GM12878 (cell line): ENCODE measurements around the gene RTN3. TPM values are rescaled to one million over a fixed set of nuclear protein-coding genes. Genes with fewer than 3 reads are reported as not detected.
A peak's percentile ranks its signal among the peaks of the same experiment; 100 is the strongest.

ENCODE experiments used
- BCL11A ChIP-seq: IDR thresholded peaks from 2 replicates; pipeline ENCODE4 v1.6.1; 2011; ENCODE audit warnings: low read depth, low read length
- BCLAF1 ChIP-seq: fragments of 450-650 bp; IDR thresholded peaks from 2 replicates; pipeline ENCODE4 v1.6.1; 2017; ENCODE audit warnings: antibody characterized with exemption, mild to moderate bottlenecking, moderate library complexity
- CHD1 ChIP-seq: IDR thresholded peaks from 2 replicates; pipeline ENCODE4 v1.6.1; 2012; ENCODE audit warnings: low read depth, low read length, improper control_type of control experiment
- CHD4 ChIP-seq: fragments of 200-600 bp; sonication (generic); IDR thresholded peaks from 2 replicates; pipeline ENCODE4 v1.6.1; 2016; ENCODE audit warnings: mild to moderate bottlenecking
- DPF2 ChIP-seq: fragments of 450-650 bp; IDR thresholded peaks from 2 replicates; pipeline ENCODE4 v1.6.1; 2017; ENCODE audit warnings: mild to moderate bottlenecking
- FOXM1 ChIP-seq: IDR thresholded peaks from 2 replicates; pipeline ENCODE4 v1.6.1; 2012; ENCODE audit warnings: low read depth, mild to moderate bottlenecking, inconsistent platforms, low read length, moderate library complexity
- HDAC2 ChIP-seq: fragments of 200-600 bp; sonication (generic); IDR thresholded peaks from 2 replicates; pipeline ENCODE4 v1.6.1; 2017
- KDM1A ChIP-seq: fragments of 200-600 bp; sonication (generic); IDR thresholded peaks from 2 replicates; pipeline ENCODE4 v1.6.1; 2016; ENCODE audit warnings: borderline replicate concordance
- MEF2A ChIP-seq: IDR thresholded peaks from 2 replicates; pipeline ENCODE4 v1.6.1; 2011; ENCODE audit warnings: low read depth, mild to moderate bottlenecking, low read length, moderate library complexity; ENCODE audit not compliant: insufficient read depth
- NBN ChIP-seq: fragments of 450-650 bp; IDR thresholded peaks from 2 replicates; pipeline ENCODE4 v1.6.1; 2016
- NFYB ChIP-seq: IDR thresholded peaks from 2 replicates; pipeline ENCODE4 v1.6.1; 2011; ENCODE audit warnings: low read depth, mild to moderate bottlenecking, low read length, improper control_type of control experiment, moderate library complexity; ENCODE audit not compliant: insufficient read depth
- RB1 ChIP-seq: fragments of 450-650 bp; formaldehyde crosslinking; IDR thresholded peaks from 2 replicates; pipeline ENCODE4 v1.6.1; 2017; ENCODE audit warnings: mild to moderate bottlenecking, borderline replicate concordance
- REST ChIP-seq: IDR thresholded peaks from 2 replicates; pipeline ENCODE4 v1.6.1; 2012; ENCODE audit warnings: mild to moderate bottlenecking, low read depth, low read length
- RUNX3 ChIP-seq: IDR thresholded peaks from 2 replicates; pipeline ENCODE4 v1.6.1; 2012; ENCODE audit warnings: low read length, inconsistent platforms
- SMAD1 ChIP-seq: fragments of 450-650 bp; IDR thresholded peaks from 2 replicates; pipeline ENCODE4 v1.6.1; 2018; ENCODE audit warnings: mild to moderate bottlenecking, low read depth; ENCODE audit not compliant: partially characterized antibody
- SMAD5 ChIP-seq: IDR thresholded peaks from 2 replicates; pipeline ENCODE4 v1.6.1; 2016; ENCODE audit warnings: antibody characterized with exemption, low read depth
- SMC3 ChIP-seq: IDR thresholded peaks from 2 replicates; pipeline ENCODE4 v1.6.1; 2011; ENCODE audit warnings: low read length, improper control_type of control experiment, borderline replicate concordance
- SRF ChIP-seq, 2 experiments: IDR thresholded peaks; 2 replicates each; pipeline ENCODE4 v1.6.1; 2011; ENCODE audit warnings: low read depth in 2 of 2, low read length in 2 of 2, mild to moderate bottlenecking in 1 of 2, moderate library complexity in 1 of 2
- TAF1 ChIP-seq: IDR thresholded peaks from 2 replicates; pipeline ENCODE4 v1.6.1; 2011; ENCODE audit warnings: mild to moderate bottlenecking, low read depth, low read length, borderline replicate concordance
- TARDBP ChIP-seq: IDR thresholded peaks from 2 replicates; pipeline ENCODE4 v1.6.1; 2016; ENCODE audit warnings: borderline replicate concordance
- TBL1XR1 ChIP-seq: IDR thresholded peaks from 2 replicates; pipeline ENCODE4 v1.6.1; 2012; ENCODE audit warnings: low read depth, low read length, improper control_type of control experiment
- TCF3 ChIP-seq: IDR thresholded peaks from 2 replicates; pipeline ENCODE4 v1.6.1; 2012; ENCODE audit warnings: low read depth, mild to moderate bottlenecking, low read length, borderline replicate concordance; ENCODE audit not compliant: insufficient read depth
- YY1 ChIP-seq: IDR thresholded peaks from 2 replicates; pipeline ENCODE4 v1.6.1; 2011; ENCODE audit warnings: low read depth, mild to moderate bottlenecking, low read length
- polyA plus RNA-seq, 11 experiments: library from polyadenylated mRNA; depleted of rRNA in 4 of 11; unstranded in 6 of 11; stranded (reverse) in 5 of 11; fragments of >200 nt; fragmentation: Nextera tagmentation in 4 of 11; fragmentation: Illumina TruSeq in 1 of 11; extraction: Ambion mirVana in 4 of 11; extraction: Trizol in 1 of 11; gene quantifications; 1 replicate in 1 of 11; 2 replicates in 10 of 11; pipeline versions ENCODE4 v1.2.1 to v1.2.3, GENCODE V29; 2011 to 2016; ENCODE audit warnings: inconsistent platforms in 2 of 11, missing spikeins in 2 of 11, low read depth in 1 of 11
- total RNA-seq, 4 experiments: library from RNA; depleted of rRNA in 3 of 4; stranded (reverse); fragments of >200 nt in 3 of 4; fragmentation: Illumina TruSeq in 1 of 4; extraction: Trizol in 1 of 4; gene quantifications; 2 replicates each; pipeline versions ENCODE4 v1.2.1 to v1.2.3, GENCODE V29; 2013 to 2021
- TF ChIP-seq, protein P1 (sequence below): IDR thresholded peaks from 2 replicates; pipeline ENCODE4 v1.6.1; 2012; ENCODE audit warnings: low read depth, low read length, improper control_type of control experiment
- TF ChIP-seq, protein P2 (sequence below): IDR thresholded peaks from 2 replicates; pipeline ENCODE4 v1.6.1; 2011; ENCODE audit warnings: borderline replicate concordance, low read depth, mild to moderate bottlenecking, moderate library complexity, mixed read lengths, low read length; ENCODE audit not compliant: insufficient read depth; ENCODE audit errors: extremely low read length

The RTN3 gene
- total and polyA plus RNA-seq, 10 of the 15 experiments (the other 5 are each of a cell fraction or from before 2014, with no cell fraction given): 22.9 to 64.2 (median 47.0) TPM

GRCh38 chr11:63635762-63636465, 45.4 kb upstream of the RTN3 start (continued):
- TF ChIP-seq BCLAF1: no peak
- no peak for TF ChIP-seq DPF2
- no peak for TF ChIP-seq TBL1XR1
- no peak for TF ChIP-seq KDM1A
- TF ChIP-seq SMAD5: no peak
- peak; percentile 95 for TF ChIP-seq SMC3
- no peak for TF ChIP-seq TAF1
- TF ChIP-seq CHD1: no peak
- TF ChIP-seq HDAC2: no peak
- TF ChIP-seq CHD4: no peak
- TF ChIP-seq RB1: no peak
- no peak for TF ChIP-seq TCF3
- no peak for TF ChIP-seq REST
- peak; percentile 61; the same call in 1 of the 2 replicates for TF ChIP-seq YY1
- no peak for TF ChIP-seq NFYB
- TF ChIP-seq SMAD1: no peak
- no peak for TF ChIP-seq SRF (IDR thresholded peaks at IDR 0.05; ENCODE audit: low read depth in 2 of 2, low read length in 2 of 2)
- TF ChIP-seq, protein P1, sequence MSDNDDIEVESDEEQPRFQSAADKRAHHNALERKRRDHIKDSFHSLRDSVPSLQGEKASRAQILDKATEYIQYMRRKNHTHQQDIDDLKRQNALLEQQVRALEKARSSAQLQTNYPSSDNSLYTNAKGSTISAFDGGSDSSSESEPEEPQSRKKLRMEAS: no peak
- peak; percentile 57; the same call in 1 of the 2 replicates for TF ChIP-seq FOXM1
- TF ChIP-seq MEF2A: no peak
- TF ChIP-seq, protein P2, sequence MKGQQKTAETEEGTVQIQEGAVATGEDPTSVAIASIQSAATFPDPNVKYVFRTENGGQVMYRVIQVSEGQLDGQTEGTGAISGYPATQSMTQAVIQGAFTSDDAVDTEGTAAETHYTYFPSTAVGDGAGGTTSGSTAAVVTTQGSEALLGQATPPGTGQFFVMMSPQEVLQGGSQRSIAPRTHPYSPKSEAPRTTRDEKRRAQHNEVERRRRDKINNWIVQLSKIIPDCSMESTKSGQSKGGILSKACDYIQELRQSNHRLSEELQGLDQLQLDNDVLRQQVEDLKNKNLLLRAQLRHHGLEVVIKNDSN: no peak
- TF ChIP-seq NBN: 0 out of 2 replicates have a peak, but pooled peaks have one; percentile 39
- TF ChIP-seq RUNX3: no peak
- no peak for TF ChIP-seq BCL11A
- no peak for TF ChIP-seq TARDBP
